Measurements from ENCODE around the gene OR10A6.
A peak's percentile ranks its signal among the peaks of the same experiment; 100 is the strongest.

Gene OR10A6

DNA sequence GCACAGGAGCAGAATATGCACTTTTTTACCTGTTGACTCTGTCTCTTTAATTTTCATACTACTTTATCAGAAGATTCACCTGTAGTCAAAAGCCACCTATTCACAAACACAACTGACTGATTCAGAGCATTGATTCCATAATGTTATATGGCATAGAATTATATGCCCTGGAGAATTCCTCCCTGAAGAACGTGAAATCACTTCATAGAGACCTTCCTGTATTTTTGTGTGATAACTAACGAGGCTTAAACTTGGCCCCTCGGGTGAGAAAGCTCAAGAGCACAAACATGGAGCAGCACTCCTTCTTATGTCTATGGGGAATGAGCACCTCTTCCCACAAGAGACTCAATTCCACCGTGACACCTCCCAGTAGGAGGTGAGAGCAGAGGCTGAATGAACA is at the start of gene OR10A6:
TSS of gene OR10A6 (minus strand) at position 101 of the 400 bp plus-strand sequence. CDS start 2,606 bp downstream, outside the sequence.
- no peak for DNase-seq (ENCODE audit: low read depth, low spot score)

DNA sequence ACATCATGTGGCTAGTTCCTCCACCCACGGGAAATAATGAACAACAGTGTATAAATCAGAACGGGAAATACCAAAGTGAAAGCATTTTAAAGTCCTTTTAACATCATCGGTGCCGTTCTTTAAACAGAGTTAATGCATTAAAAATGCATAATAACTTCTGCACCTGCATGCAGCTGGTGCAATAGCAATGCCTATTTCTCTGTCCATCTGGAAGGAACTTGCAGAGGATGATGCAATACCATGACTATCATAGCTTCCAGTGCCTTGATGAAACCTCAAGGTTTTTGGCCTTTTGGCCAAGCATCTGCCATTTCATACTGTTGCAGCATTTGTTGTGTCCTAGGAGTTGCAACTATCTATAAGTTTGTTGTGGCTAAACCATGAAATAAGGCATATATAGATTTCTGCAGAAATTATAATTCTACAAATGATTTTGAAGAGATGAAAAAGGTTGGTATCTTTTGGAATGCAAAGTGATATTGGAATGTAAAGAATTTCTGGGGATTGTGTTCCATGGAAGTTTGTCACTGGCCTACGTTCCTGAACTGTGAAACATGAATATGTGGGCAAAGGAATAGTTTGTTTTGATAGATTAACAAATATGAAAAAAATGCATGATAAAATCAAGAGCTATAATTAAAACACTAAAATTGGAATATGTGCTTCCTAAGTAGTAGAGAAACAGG is 46.3 kb upstream of the OR10A6 start:
- peak; percentile 69 for DNase-seq (ENCODE audit: low read depth, low spot score)

- DNase-seq (ENCODE audit: low read depth, low spot score) = no peak
Measured at GRCh38 chr11:7974668-7975067, 43.6 kb upstream of the OR10A6 start.

- no peak for DNase-seq (ENCODE audit: low read depth, low spot score)
Measured at GRCh38 chr11:7973011-7973410, 41.9 kb upstream of the OR10A6 start.

- no peak for DNase-seq (ENCODE audit: low read depth, low spot score)
Measured at GRCh38 chr11:7971846-7972245, 40.8 kb upstream of the OR10A6 start.

GRCh38 chr11:7969756-7970646 is 38.9 kb upstream of the OR10A6 start:
- peak; percentile 49 for DNase-seq (ENCODE audit: low read depth, low spot score)

DNA sequence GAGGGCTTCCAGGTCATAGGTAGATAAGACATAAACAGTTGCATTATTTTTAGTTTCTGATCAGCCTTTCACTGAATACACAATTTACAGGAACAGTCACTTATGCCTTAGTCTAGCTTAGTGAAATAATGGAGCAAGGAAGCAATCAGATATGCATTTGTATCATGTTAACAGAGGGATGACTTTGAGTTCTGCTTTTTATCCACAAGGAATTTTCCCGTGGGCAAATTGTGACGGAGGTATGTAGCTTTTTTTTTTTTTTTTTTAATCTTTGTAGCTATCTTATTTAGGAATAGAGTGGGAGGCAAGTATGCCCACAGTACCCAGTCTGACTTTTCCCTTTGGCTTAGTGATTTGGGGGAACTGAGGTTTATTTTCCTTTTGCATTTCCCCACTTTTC is 37.6 kb upstream of the OR10A6 start:
- peak; percentile 11 for DNase-seq (ENCODE audit: low read depth, low spot score)

- DNase-seq (ENCODE audit: low read depth, low spot score) = no peak
Measured at GRCh38 chr11:7967826-7968225, 36.8 kb upstream of the OR10A6 start.

GRCh38 chr11:7967097-7967496 is 36.0 kb upstream of the OR10A6 start:
- DNase-seq (ENCODE audit: low read depth, low spot score) = no peak

DNA sequence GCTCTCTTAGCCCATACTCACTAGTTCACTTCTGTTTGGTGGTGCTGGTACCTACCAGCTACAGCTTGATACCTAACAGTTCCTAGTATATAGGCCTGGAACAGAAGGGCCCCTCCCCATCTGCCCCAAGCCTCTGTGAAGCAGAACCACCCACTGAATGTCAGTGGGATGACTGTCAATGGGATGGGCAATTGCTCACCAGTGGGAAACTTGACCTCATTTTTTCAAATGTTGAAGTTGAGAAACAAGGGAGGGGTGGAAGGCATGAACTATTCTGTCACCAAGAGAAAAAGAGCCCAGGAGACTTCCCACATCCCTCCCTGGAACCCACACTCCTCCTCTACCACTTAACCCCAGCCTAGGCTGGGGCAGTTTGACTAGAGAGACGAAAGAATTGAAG is 34.3 kb upstream of the OR10A6 start, which contains the start of gene NLRP10:
TSS of gene NLRP10 (minus strand) at position 62 of the 400 bp plus-strand sequence. CDS start 1,952 bp downstream, outside the sequence.
- peak; percentile 22 for DNase-seq (ENCODE audit: low read depth, low spot score)

DNA sequence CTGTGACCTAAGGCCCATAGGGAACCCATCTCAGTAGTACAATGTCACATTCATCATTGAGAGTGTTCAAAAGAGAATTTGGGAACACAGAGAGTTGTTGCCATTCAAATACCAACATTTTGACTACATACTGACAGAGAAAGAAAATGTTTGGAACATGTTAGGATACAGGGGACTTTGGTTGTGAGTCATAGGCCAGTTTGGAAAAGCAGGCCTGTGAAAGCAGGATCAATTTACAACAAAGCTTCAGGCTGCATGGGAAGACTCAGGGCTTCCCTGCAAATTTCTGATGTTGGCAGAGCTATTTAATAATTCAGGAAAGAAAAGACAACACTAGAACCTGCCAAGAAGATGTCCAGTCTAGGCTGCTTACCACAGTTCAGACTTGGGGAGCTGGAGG is 33.8 kb upstream of the OR10A6 start:
- peak; percentile 21 for DNase-seq (ENCODE audit: low read depth, low spot score)

- DNase-seq (ENCODE audit: low read depth, low spot score) = no peak
Measured at GRCh38 chr11:7964261-7964660, 33.2 kb upstream of the OR10A6 start.

DNA sequence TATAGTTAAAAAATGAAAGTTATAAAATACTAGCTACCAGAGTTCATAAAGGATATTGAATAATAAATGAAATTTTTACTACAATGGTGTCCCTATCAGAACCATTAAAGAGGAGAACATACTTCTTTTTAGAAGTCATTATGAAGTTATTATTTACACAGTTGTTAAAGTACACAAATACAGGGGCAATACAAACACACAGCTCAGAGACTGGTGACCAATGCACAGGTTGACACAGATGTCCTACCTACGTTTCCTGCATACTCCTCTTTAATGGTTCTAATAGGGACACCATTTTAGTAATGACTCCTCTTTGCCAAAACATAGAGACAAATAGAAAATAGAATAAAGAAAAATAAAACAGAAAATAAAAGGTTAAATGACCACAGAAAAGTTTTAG is 24.1 kb upstream of the OR10A6 start:
- DNase-seq (ENCODE audit: low read depth, low spot score) = no peak

GRCh38 chr11:7949934-7950333 is 18.9 kb upstream of the OR10A6 start:
- DNase-seq (ENCODE audit: low read depth, low spot score) = no peak

DNA sequence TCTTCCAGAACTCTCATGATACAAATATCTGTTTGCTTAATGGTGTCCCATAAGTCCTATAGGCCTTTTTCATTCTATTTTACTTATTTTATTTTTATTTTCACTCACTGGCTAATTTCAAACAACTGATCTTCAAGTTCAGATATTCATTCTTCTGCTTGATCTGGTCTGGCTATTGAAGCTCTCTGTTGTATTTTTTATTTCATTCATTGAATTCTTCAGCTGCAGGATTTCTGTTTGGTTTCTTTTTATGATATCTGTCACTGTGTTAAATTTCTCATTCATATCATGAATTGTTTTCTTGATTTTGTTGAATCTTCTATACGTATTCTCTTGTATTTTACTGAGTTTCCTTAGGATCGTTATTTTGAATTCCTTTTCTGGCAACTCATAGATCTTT is 13.1 kb upstream of the OR10A6 start:
- DNase-seq (ENCODE audit: low read depth, low spot score) = no peak

DNA sequence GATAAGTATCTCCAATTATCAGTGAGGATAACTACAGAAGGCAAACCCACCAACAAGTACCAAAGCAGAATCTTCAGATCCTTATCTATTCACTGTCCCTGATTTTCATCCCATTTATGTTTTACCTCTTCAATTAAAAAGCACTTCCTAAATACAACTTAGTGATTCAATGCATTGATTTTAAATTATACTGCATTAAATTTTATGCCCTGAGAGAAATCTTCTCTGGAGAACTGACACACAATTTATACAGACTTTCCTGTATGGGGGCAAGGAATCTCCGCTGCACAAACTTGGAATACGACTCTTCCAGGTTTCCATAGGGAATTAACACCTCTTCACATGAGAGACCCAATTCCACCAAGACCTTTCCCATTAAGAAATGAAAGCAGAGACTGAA is 10.5 kb upstream of the OR10A6 start, which contains the start of gene OR10A3:
TSS of gene OR10A3 (minus strand) at position 101 of the 400 bp plus-strand sequence. CDS start 2,188 bp downstream, outside the sequence.
- no peak for DNase-seq (ENCODE audit: low read depth, low spot score)

DNA sequence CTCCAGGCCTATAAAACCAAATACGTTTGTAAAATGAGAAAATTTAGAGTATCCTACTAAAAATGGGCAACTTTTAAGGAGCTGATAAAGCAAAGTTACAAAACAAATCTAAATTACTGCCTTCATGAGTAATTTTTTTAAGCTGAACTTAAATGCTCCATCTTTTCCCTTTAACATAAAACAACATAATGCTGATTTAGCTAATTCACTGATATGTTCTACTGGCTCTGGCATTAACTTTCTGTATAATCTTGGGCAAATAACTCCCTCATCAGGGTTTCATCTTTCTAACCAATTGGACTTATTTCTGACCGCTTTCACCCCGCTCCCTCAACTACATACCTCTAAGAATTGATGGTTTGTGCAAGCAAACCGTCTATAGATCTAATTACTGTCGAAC is 10.1 kb upstream of the OR10A6 start:
- no peak for DNase-seq (ENCODE audit: low read depth, low spot score)

DNA sequence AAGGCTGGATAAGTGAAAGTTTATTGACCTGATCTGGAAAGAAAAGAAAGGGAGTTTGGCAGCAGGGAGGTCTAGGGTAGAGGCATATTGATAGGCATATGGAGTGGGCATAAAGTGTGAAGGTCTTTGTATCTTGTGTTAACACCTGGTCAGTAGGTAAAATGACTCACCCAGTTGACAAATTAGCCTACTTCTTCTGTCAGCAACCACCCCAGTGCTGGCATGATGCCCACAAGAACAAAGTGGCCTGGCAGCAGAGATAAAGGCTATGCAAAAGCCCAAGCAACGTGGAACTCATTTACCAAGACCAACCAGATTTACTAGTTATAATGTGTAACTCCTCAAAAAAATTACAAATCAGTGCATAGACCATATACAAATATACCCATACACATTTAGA is 5.5 kb upstream of the OR10A6 start:
- no peak for DNase-seq (ENCODE audit: low read depth, low spot score)

- no peak for DNase-seq (ENCODE audit: low read depth, low spot score)
Measured at GRCh38 chr11:7927635-7928034, 3.4 kb downstream of the OR10A6 start.

GRCh38 chr11:7924536-7924935 is 6.5 kb downstream of the OR10A6 start:
- DNase-seq (ENCODE audit: low read depth, low spot score) = no peak

DNA sequence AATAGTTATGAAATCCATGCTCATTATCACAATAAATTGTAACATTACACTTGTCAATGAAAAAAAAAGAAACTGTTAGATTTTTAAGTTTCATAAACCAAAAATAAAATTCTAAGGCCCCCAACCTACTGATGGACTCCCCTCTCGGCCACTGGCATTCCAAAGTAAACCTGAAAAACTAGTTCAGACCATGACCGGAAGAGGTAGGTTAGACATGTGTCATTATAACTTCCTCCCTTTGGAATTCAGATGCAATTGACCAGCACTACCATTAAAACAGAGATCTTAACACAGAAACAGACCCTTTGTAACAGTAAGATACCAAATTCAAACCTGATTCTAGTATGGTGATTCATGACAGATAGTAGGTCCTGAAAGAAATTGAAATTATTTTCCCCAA is 12.9 kb downstream of the OR10A6 start:
- DNase-seq (ENCODE audit: low read depth, low spot score) = no peak

- DNase-seq (ENCODE audit: low read depth, low spot score) = no peak
Measured at GRCh38 chr11:7911011-7911410, 20.1 kb downstream of the OR10A6 start.
